ENCODE results near the gene TDP2.
"Not testable (repeated sequence)": the region's sequence is repeated elsewhere in the genome, so short reads cannot be mapped to it uniquely, and the experiment has no call there.

DNA sequence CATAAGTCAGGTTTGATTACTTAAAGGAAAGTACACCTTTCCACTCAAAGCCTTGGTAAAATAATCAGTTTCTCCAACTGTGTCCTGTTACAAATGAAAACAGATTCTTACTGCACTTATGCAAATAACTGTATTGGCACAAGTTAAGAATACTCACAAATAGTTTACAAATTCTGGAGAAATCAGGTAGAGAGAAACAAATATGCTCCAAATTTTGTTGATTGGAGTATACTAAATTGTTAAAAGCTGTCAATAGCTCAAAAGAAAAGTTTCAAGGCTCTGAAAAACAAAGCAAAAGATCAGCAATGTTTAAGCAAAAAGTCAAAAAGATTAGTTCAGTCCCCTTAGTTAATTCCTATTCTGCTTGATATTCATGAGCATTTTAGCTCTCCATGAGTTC lies 3.8 kb upstream of the TDP2 start:
- TF ChIP-seq, protein P1, sequence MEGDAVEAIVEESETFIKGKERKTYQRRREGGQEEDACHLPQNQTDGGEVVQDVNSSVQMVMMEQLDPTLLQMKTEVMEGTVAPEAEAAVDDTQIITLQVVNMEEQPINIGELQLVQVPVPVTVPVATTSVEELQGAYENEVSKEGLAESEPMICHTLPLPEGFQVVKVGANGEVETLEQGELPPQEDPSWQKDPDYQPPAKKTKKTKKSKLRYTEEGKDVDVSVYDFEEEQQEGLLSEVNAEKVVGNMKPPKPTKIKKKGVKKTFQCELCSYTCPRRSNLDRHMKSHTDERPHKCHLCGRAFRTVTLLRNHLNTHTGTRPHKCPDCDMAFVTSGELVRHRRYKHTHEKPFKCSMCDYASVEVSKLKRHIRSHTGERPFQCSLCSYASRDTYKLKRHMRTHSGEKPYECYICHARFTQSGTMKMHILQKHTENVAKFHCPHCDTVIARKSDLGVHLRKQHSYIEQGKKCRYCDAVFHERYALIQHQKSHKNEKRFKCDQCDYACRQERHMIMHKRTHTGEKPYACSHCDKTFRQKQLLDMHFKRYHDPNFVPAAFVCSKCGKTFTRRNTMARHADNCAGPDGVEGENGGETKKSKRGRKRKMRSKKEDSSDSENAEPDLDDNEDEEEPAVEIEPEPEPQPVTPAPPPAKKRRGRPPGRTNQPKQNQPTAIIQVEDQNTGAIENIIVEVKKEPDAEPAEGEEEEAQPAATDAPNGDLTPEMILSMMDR (conservative IDR thresholded peaks at IDR 0.05; ENCODE audit: low read length), result not testable (repeated sequence)
- not testable (repeated sequence) for TF ChIP-seq EZH2phosphoT487 (IDR thresholded peaks at IDR 0.05; ENCODE audit: borderline replicate concordance, low read depth, low read length)

Data from OCI-LY7 (cell line).